ENCODE measurements around the gene XPR1. TPM values are rescaled to one million over a fixed set of nuclear protein-coding genes. Genes with fewer than 3 reads are reported as not detected.

Gene XPR1
- total RNA-seq, 4 donors from 2014 or later, result 29.4 to 42.2 (median 33.7) TPM

- Histone ChIP-seq H3K9me3 (no peaks in the 10 kb centered on the region), H3K27me3 (no peaks in the 10 kb centered on the region), H3K27ac (no peak overlapping the region), H3K4me1 (peaks cover 8 to 16% of the 10 kb centered on the region in 2 donors), H3K4me3 (replicated peaks in 1 of 3) (no peak overlapping the region), H3K36me3 (no peaks in the 10 kb centered on the region)
- 88 to 94% methylated on average over 2 of the region's 2 CpGs for WGBS, 2 donors
- no peak for TF ChIP-seq POLR2A (IDR thresholded peaks at IDR 0.05)
- no peak for TF ChIP-seq CTCF (IDR thresholded peaks at IDR 0.05)
- DNase-seq, result no peak
- intact Hi-C loops (cut with DNase I), result no loop called here
These were observed 40.9 kb upstream of the XPR1 start for GRCh38 chr1:180590889-180591288.

- Histone ChIP-seq H3K36me3 (no peaks in the 10 kb centered on the region), H3K4me3 (replicated peaks in 1 of 3) (no peak overlapping the region), H3K4me1 (peaks cover 0 to 6% of the 10 kb centered on the region in 2 donors), H3K27me3 (no peaks in the 10 kb centered on the region), H3K27ac (no peak overlapping the region), H3K9me3 (no peaks in the 10 kb centered on the region)
- intact Hi-C loops (cut with DNase I), result no loop called here
- no peak for DNase-seq
- 82 to 85% methylated on average over 3 of the region's 3 CpGs for WGBS, 2 donors
- TF ChIP-seq POLR2A (IDR thresholded peaks at IDR 0.05), result no peak
- no peak for TF ChIP-seq CTCF (IDR thresholded peaks at IDR 0.05)
These were observed 38.4 kb upstream of the XPR1 start for GRCh38 chr1:180593382-180593781.

- H3K9me3 ChIP-seq, result no peaks in the 10 kb centered on the region
- intact Hi-C loops (cut with DNase I), result no loop called here
- 85% methylated on average over 6 of the region's 6 CpGs for WGBS, 2 donors
- H3K36me3 ChIP-seq, result no peaks in the 10 kb centered on the region
- no peak for DNase-seq
- peaks cover 0 to 6% of the 10 kb centered on the region in 2 donors for H3K4me1 ChIP-seq
- H3K27me3 ChIP-seq, result no peaks in the 10 kb centered on the region
- no peak overlapping the region for H3K4me3 ChIP-seq (replicated peaks in 1 of 3)
- TF ChIP-seq POLR2A (IDR thresholded peaks at IDR 0.05), result no peak
- no peak for TF ChIP-seq CTCF (IDR thresholded peaks at IDR 0.05)
- no peak overlapping the region for H3K27ac ChIP-seq
These were observed 37.1 kb upstream of the XPR1 start for GRCh38 chr1:180594723-180595122.

GRCh38 chr1:180595966-180596365, 35.9 kb upstream of the XPR1 start:
- Histone ChIP-seq H3K9me3 (no peaks in the 10 kb centered on the region), H3K4me3 (replicated peaks in 1 of 3) (no peak overlapping the region), H3K36me3 (no peaks in the 10 kb centered on the region), H3K4me1 (peaks cover 0 to 6% of the 10 kb centered on the region in 2 donors), H3K27me3 (no peaks in the 10 kb centered on the region), H3K27ac (no peak overlapping the region)
- DNase-seq, result no peak
- TF ChIP-seq POLR2A (IDR thresholded peaks at IDR 0.05), result no peak
- intact Hi-C loops (cut with DNase I), result no loop called here
- whole genome bisulfite sequencing, 2 donors, result 80 to 83% methylated on average over 2 of the region's 2 CpGs

GRCh38 chr1:180597520-180597919, 34.3 kb upstream of the XPR1 start:
- Histone ChIP-seq H3K27ac (no peak overlapping the region), H3K4me3 (replicated peaks in 1 of 3) (no peak overlapping the region), H3K36me3 (no peaks in the 10 kb centered on the region), H3K27me3 (no peaks in the 10 kb centered on the region), H3K9me3 (no peaks in the 10 kb centered on the region), H3K4me1 (peaks cover 0 to 6% of the 10 kb centered on the region in 2 donors)
- no peak for DNase-seq
- no peak for TF ChIP-seq POLR2A (IDR thresholded peaks at IDR 0.05)
- TF ChIP-seq CTCF (IDR thresholded peaks at IDR 0.05), result no peak
- intact Hi-C loops (cut with DNase I), result no loop called here
